Measurements from ENCODE around the gene CGNL1.

CGNL1 gene

DNA sequence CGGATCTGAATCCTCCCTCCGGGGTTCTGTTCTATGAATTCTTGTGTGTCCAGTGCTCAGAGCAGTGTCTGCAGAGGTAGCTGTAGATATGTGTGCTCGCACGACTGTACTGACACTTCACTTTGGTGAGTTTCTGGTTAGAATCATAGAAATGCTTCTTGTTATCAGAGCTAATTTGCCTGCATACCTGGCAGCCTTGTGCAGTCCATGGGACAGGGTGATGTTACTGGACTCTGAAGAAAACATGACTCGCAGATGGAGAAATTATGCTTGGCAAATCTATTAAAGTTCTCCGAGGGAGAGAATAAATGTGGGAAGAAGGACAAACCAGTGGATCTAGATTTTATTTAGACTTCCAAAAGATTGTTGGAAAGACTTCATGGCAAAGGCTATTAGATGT, 12.2 kb downstream of the CGNL1 start:
- H3K4me2 ChIP-seq: no peak overlapping the region
- H3K36me3 ChIP-seq: no peaks in the 10 kb centered on the region
- no peak overlapping the region for H3K4me3 ChIP-seq
- no peak for TF ChIP-seq Cebpa-rat (IDR thresholded peaks at IDR 0.05)
- no peaks in the 10 kb centered on the region for H4K20me1 ChIP-seq
- H3K27me3 ChIP-seq: no peaks in the 10 kb centered on the region
- H3K27ac ChIP-seq: no peak overlapping the region
- H3K4me1 ChIP-seq: no peaks in the 10 kb centered on the region
- H3K9me3 ChIP-seq (replicated peaks in 1 of 11): peaks cover 0 to 21% (median 0%) of the 10 kb centered on the region in 11 experiments; a peak in 8 of 22 replicates
- H3K9ac ChIP-seq: no peak overlapping the region

DNA sequence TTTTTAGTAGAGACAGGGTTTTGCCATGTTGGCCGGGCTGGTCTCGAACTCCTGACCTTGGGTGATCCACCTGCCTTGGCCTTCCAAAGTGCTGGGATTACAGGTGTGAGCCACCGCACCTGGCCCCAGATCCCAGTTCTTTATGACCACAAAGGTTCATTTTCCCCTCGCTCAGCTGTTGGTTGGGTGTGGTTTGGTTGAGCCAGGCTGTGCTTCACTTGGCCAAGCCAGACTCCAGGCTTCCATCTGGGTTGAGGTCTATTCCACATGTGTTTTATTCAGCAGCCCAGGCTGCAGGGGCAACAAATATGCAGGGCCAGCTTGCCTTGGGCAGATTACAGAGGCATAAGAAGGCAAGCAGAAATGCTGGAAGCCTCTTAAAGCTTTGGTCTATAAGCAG, 13.7 kb downstream of the CGNL1 start:
- no peak overlapping the region for H3K4me3 ChIP-seq
- no peak overlapping the region for H3K4me2 ChIP-seq
- no peaks in the 10 kb centered on the region for H3K27me3 ChIP-seq
- no peak overlapping the region for H3K9ac ChIP-seq
- peaks cover 0 to 21% (median 0%) of the 10 kb centered on the region in 11 experiments; a peak in 8 of 22 replicates for H3K9me3 ChIP-seq (replicated peaks in 1 of 11)
- H4K20me1 ChIP-seq: no peaks in the 10 kb centered on the region
- no peak for TF ChIP-seq Cebpa-rat (IDR thresholded peaks at IDR 0.05)
- H3K27ac ChIP-seq: no peak overlapping the region
- no peaks in the 10 kb centered on the region for H3K4me1 ChIP-seq
- H3K36me3 ChIP-seq: no peaks in the 10 kb centered on the region

DNA sequence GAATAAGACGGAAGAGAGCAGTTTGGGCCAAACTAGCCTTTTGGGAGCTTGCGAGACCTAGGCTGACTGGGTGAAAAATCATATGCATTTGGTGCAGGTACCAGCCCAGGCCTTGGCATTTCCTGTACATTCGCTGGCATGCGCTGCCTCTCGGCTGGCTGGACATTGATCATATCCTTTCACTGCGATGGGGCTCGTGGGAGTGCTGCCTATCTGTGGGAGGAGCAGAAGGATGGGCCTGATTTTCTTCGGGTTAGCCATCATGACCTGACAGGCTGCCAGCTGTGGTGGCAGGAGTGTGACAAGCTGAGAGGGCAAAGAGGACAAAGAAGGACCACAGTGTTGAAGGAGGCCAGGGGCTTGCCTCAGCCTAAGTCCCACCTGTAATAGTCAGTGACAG, 14.3 kb downstream of the CGNL1 start:
- Histone ChIP-seq H3K9ac (no peak overlapping the region), H3K27me3 (no peaks in the 10 kb centered on the region), H3K27ac (no peak overlapping the region), H3K4me3 (no peak overlapping the region), H4K20me1 (no peaks in the 10 kb centered on the region), H3K4me1 (no peaks in the 10 kb centered on the region), H3K36me3 (no peaks in the 10 kb centered on the region), H3K9me3 (replicated peaks in 1 of 11) (peaks cover 0 to 21% (median 0%) of the 10 kb centered on the region in 11 experiments; a peak in 8 of 22 replicates), H3K4me2 (no peak overlapping the region)
- no peak for TF ChIP-seq Cebpa-rat (IDR thresholded peaks at IDR 0.05)

DNA sequence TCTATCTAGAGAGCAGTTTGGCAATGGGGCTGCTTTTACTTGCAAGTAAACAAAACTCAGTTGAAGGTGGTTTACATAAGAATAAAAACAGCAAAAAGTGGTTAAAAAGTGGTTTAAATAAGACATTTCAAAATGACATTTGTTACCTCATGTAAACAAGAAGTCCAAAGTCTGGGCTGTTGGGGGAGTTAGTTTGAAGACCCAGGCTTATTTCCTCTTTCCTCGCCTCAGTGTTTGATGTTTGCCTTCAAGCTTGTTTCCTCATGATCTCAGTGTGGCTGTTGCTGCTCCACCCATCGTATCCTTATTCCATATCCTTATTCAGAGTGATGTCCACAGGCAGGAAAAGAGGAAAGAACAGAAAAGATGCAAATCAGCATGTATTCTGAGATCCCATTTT, 15.2 kb downstream of the CGNL1 start:
- Histone ChIP-seq H3K27ac (no peak overlapping the region), H3K4me1 (no peaks in the 10 kb centered on the region), H3K9ac (no peak overlapping the region), H3K9me3 (replicated peaks in 1 of 11) (peaks cover 0 to 21% (median 0%) of the 10 kb centered on the region in 11 experiments; a peak in 8 of 22 replicates), H3K4me3 (no peak overlapping the region), H4K20me1 (no peaks in the 10 kb centered on the region), H3K4me2 (no peak overlapping the region), H3K36me3 (no peaks in the 10 kb centered on the region), H3K27me3 (no peaks in the 10 kb centered on the region)
- no peak for TF ChIP-seq Cebpa-rat (IDR thresholded peaks at IDR 0.05)

DNA sequence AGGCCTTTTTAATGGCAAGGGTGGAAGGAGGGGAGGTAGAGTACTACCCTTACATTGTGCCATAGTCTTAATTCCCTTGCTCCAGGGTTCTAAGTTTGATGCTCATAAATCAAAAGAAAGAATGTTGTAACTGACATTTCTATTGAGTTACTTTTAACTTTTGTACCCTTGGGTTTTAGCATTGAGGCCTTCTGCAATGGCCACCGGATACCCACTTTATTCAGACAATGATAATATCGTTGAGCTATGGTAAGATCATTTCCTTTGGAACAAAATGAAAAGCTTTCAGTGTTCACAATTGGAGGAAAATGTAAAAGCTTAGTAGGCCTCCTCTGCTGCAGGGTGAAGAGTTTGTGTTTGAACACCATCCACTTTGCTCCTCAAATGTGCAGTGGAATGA, 16.8 kb downstream of the CGNL1 start:
- no peaks in the 10 kb centered on the region for H3K36me3 ChIP-seq
- no peak overlapping the region for H3K4me2 ChIP-seq
- no peaks in the 10 kb centered on the region for H4K20me1 ChIP-seq
- H3K27me3 ChIP-seq: no peaks in the 10 kb centered on the region
- H3K9ac ChIP-seq: no peak overlapping the region
- TF ChIP-seq Cebpa-rat (IDR thresholded peaks at IDR 0.05): no peak
- no peak overlapping the region for H3K4me3 ChIP-seq
- H3K27ac ChIP-seq: no peak overlapping the region
- H3K4me1 ChIP-seq: no peaks in the 10 kb centered on the region
- peaks cover 0 to 21% (median 0%) of the 10 kb centered on the region in 11 experiments; a peak in 8 of 22 replicates for H3K9me3 ChIP-seq (replicated peaks in 1 of 11)

DNA sequence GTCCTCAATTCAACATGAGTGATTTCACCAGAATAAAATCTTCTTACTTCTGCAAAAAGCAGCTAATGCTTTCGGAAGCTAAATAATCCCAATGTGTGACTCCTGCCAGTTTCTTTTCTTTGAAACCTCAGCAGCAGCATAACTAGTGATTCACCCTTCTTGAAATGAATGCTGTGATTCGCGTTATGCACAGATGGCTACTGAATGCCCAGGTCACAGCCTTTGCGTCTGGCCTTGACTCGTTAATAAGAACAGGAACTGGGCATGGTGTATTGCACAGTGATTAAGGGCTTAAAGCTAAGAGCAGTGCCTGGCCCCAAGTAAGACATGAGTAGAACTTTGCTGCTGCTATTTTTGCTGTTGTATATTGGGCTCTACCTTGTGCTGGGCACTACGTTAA, 19.0 kb downstream of the CGNL1 start:
- Histone ChIP-seq H3K27me3 (no peaks in the 10 kb centered on the region), H3K9ac (no peak overlapping the region), H4K20me1 (no peaks in the 10 kb centered on the region), H3K4me1 (no peaks in the 10 kb centered on the region), H3K9me3 (replicated peaks in 1 of 11) (peaks cover 0 to 15% (median 0%) of the 10 kb centered on the region in 11 experiments; a peak in 7 of 22 replicates), H3K4me3 (no peak overlapping the region), H3K36me3 (no peaks in the 10 kb centered on the region), H3K4me2 (no peak overlapping the region), H3K27ac (no peak overlapping the region)
- no peak for TF ChIP-seq Cebpa-rat (IDR thresholded peaks at IDR 0.05)

DNA sequence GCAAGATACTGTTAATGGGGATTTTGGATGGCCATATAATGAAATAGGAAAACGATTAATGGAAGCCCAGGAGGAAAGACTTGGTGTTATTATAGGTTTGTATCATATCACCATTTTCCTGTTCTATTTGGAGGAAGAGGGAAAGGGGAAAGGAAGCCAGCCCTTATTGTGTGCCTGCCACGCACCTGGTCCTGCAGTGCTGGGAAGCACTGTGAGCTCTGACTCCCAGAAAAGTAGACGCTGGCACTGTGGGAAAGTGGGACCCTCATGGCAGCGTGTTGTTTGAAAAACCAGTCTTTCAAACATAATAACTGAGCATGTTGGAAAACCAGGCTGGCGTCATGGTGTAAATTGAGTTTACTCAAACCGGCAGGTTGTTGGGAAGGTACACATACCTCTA, 22.0 kb downstream of the CGNL1 start:
- no peak overlapping the region for H3K9ac ChIP-seq
- H4K20me1 ChIP-seq: no peaks in the 10 kb centered on the region
- H3K27ac ChIP-seq: no peak overlapping the region
- H3K4me3 ChIP-seq: no peak overlapping the region
- no peaks in the 10 kb centered on the region for H3K36me3 ChIP-seq
- H3K27me3 ChIP-seq: no peaks in the 10 kb centered on the region
- no peak overlapping the region for H3K4me2 ChIP-seq
- no peak for TF ChIP-seq Cebpa-rat (IDR thresholded peaks at IDR 0.05)
- H3K4me1 ChIP-seq: no peaks in the 10 kb centered on the region
- H3K9me3 ChIP-seq (replicated peaks in 1 of 11): peaks cover 0 to 6% (median 0%) of the 10 kb centered on the region in 11 experiments; a peak in 1 of 22 replicates

DNA sequence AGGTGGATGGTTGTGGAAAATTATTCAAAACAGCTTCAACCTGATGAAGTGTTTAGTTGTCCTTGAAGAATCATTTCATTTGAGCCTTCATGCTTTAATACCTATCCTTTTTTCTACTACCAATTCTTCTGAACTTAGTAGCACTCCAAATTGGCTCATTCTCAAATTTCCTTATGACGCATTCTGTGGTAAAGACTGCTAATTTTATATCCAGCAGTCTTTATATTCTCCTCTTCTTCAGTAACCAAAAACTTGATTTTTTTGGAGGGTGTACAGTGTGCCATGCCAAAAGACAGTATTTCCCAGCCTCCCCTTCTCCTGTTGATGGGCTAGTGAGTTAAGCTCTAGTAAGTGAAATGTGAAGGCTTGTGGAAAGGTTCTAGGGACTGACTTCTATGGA, 25.2 kb downstream of the CGNL1 start:
- Histone ChIP-seq H3K27ac (no peak overlapping the region), H3K9me3 (replicated peaks in 1 of 11) (peaks cover 0 to 6% (median 0%) of the 10 kb centered on the region in 11 experiments; a peak in 1 of 22 replicates), H3K4me3 (no peak overlapping the region), H3K36me3 (no peaks in the 10 kb centered on the region), H3K4me2 (no peak overlapping the region), H3K9ac (no peak overlapping the region), H4K20me1 (no peaks in the 10 kb centered on the region), H3K4me1 (peaks cover 0 to 7% (median 0%) of the 10 kb centered on the region in 10 experiments; a peak in 5 of 20 replicates), H3K27me3 (no peaks in the 10 kb centered on the region)
- no peak for TF ChIP-seq Cebpa-rat (IDR thresholded peaks at IDR 0.05)

DNA sequence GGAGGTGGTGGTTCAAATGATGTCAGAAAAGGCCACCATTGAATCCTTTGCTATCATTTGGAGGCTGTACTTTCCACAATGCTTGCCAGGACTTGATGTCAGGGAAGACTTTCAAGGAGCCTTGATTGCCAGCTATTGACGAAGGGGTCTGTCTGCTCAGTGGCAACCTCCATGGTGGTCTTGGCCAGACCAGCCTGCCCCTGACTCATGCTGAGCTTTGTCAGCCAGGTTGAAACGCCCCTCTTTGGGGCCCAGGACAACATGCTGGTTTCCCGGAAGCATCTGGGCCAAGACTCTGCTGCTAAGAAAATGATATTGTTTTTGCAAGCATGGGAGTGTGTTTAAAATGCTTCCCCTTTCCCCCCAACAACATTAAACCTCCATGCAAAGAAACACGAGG, 26.7 kb downstream of the CGNL1 start:
- Histone ChIP-seq H3K36me3 (no peaks in the 10 kb centered on the region), H3K9me3 (replicated peaks in 1 of 11) (peaks cover 0 to 6% (median 0%) of the 10 kb centered on the region in 11 experiments; a peak in 1 of 22 replicates), H3K27me3 (no peaks in the 10 kb centered on the region), H3K4me2 (no peak overlapping the region), H3K27ac (no peak overlapping the region), H4K20me1 (no peaks in the 10 kb centered on the region), H3K9ac (no peak overlapping the region), H3K4me1 (peaks cover 0 to 12% (median 0%) of the 10 kb centered on the region in 10 experiments; a peak in 5 of 20 replicates), H3K4me3 (no peak overlapping the region)
- TF ChIP-seq Cebpa-rat (IDR thresholded peaks at IDR 0.05): no peak

DNA sequence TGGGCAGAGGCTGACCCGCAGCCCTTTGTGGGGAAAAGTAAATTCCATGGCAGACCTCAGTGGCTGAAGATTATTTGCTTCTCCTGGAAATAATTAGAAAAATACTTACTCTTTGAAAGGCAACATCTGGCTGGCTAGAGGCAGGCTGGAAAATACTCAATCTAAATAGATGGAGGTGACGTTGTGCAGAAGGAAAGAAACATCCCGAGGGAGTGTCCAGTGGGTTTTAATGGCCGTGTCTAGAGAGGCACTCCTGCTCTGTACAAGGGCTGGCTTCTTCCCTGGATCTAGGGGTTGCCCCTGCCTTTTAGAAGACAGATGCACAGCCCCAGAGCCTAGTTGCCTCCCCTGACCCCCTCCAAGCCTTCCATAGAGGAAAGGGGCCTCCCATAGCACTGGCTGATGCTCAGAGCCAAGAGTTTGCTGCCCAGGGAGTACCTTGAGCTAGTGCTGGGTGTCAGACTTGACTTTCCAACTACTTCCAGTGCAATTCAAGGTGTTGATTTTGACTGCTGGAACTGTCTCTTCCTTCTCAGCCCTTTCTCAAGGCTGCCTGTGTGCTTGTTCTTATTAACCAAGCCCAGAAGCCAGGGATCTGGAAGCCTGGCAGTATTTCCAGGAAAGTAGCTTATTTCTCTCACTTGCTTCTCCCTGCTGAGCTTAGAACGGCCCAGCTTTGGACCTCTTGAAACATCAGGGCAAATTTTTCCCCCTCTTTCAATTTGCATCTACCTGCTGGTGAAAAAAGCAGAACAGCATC, 27.4 kb downstream of the CGNL1 start:
- H4K20me1 ChIP-seq: no peaks in the 10 kb centered on the region
- no peak for TF ChIP-seq Cebpa-rat (IDR thresholded peaks at IDR 0.05)
- peaks cover 0 to 12% (median 0%) of the 10 kb centered on the region in 10 experiments; a peak in 5 of 20 replicates for H3K4me1 ChIP-seq
- no peak overlapping the region for H3K4me2 ChIP-seq
- H3K9me3 ChIP-seq (replicated peaks in 1 of 11): peaks cover 0 to 6% (median 0%) of the 10 kb centered on the region in 11 experiments; a peak in 1 of 22 replicates
- H3K9ac ChIP-seq: no peak overlapping the region
- H3K27ac ChIP-seq: no peak overlapping the region
- H3K27me3 ChIP-seq: no peaks in the 10 kb centered on the region
- H3K36me3 ChIP-seq: no peaks in the 10 kb centered on the region
- H3K4me3 ChIP-seq: no peak overlapping the region

All from BLaER1 treated with 17β-estradiol and CSF1 and Interleukin-3, amounts not matched to agents 10 nM and 100 nM (cell line).